GM18517 (cell line): ENCODE measurements around the gene SH3TC2.

Experiments used
- ATAC-seq: cut with Tn5 transposase; IDR thresholded peaks from one replicate; pipeline ENCODE4 v1.9.1; 2021; ENCODE audit warnings: mild to moderate bottlenecking, moderate library complexity; ENCODE audit not compliant: unreplicated experiment

The SH3TC2 gene

DNA sequence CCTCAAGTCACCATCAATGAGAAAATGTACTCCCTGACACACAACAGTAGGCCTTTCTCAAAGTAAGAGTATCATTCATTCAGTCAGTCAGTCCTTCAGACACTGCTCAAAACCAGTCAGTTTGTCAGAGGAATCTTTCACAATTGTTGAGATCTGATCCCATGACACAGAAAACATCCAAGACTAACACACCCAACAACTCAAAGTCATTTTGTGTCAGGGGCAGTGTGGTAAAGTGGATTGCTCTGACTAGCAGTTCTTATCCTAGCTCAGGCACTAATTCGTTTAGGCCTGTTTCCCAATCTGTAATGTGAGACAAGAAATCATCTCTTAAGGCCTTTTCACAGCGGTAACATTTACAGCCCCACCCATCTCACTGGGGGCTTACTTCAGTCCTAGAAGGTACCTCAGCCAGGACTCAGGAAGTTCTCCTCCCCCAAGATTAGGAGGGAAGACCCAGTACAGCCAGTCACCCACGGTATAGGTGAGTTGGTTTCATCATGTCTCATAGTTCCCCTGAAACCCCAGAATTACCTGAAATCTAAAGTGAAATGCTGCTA lies 31.9 kb downstream of the SH3TC2 start:
- no peak for ATAC-seq

DNA sequence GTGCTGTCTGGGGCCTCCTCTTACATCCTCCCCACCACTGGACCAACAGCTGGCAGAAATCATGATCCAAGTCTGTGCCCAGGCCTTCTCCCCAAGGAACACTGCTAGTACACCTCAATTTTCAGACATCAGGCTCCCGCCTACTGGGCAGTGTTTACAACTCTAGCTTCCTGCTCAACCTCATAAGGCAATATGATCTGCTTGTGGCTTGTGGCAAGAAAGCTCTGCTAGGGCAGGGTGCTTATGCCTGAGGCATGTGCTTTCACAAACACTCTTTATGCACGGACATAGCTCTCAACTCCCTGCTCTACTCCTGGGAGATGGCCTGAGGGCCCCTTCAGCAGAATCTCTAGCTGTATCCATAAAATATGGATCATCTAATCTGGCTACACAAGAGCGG lies 32.5 kb downstream of the SH3TC2 start:
- no peak for ATAC-seq

DNA sequence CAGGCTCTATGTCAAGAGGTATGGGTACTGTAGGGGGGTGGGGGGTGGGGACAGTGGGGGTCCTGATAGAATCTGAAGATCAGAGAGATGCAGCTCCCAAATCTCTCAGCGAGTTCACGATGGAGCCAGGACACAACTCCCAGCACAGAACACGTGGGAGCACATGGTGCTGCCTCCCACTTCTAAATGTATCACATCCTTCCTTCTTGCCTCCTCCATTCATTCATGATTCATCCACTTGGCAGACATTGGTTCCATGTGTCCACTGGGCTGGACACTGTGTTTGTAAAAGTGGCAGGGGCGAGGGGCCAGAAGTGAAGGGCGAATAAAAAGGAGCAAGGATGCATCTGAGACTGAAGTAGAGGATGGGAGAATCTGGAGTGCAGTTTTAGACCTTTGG lies 33.9 kb downstream of the SH3TC2 start:
- ATAC-seq, result no peak

DNA sequence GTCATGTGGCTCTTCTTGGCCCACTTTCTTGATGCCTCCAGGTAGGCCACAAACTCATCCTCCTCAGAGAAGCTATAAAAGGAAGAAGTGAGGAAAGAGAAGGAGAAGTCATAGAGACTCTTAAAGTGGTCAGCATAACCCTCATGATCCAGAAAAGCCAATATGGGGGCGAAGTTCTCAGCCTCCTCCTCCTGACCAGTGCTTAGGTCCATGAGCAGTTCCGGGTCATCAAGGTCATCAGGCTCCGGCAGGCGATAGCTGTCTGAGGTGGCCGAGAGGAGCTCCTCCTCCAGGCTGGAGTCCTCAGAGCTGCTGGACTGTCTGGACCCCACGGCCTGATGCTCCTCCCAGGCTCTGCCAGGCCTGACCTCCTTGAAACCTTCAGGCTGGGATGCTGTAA lies 34.7 kb downstream of the SH3TC2 start:
- no peak for ATAC-seq

DNA sequence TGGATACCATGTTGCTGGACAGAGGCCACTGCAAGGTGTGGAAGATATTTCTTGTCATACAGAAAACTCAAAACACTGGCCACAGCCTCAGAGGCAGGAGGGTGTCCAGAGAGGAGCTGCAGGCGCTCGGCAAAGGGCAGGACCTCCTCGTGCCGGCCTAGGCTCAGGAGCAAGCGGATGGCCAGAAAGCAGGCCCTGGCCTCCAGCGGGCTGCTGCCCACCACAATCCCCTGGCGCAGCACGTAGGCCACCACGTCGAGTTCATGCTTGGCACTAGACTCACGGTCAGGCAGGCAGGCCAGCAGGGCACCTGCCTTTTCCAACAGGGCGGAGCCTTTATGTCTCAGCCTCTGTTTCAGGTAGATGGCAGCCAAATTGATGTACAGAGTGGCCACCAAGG lies 35.2 kb downstream of the SH3TC2 start:
- no peak for ATAC-seq

DNA sequence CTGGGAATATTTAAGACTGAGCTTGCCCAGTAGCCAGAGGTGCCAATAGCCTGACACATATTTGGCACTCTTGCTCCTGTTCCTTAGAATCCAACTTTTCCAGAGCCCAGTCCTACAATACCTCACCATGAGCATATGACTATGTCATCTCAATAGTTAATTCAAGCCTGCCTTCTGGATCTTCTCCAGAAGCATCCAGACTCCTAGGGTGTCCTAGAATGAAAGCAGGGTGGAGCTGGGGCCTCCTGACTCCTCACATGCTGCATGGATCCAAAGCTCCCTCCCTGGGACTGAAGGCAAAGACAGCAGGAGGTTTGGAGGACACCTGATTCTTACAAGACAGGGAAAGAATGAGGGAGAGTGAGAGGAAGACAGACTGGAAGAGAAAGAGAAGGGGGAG lies 37.9 kb downstream of the SH3TC2 start:
- no peak for ATAC-seq

DNA sequence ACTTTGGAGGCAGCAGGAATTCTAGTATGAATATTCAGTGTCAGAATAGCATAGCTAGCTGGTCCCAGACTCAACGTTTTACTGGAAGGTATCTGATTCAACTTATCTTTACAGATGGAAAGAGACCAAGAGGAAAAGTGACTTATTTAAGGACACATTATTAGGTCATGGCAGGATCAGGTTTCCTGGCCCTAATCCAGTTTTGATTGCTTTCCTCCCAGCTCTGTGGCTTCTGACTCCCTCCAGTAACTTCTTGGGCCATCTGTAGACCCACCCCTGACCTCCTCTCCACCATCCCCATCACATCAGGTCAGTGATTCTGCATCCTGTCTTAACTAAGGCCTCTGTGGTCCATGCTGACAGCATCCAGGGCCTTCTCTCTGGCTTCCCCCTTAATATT lies 38.4 kb downstream of the SH3TC2 start:
- ATAC-seq, result no peak

DNA sequence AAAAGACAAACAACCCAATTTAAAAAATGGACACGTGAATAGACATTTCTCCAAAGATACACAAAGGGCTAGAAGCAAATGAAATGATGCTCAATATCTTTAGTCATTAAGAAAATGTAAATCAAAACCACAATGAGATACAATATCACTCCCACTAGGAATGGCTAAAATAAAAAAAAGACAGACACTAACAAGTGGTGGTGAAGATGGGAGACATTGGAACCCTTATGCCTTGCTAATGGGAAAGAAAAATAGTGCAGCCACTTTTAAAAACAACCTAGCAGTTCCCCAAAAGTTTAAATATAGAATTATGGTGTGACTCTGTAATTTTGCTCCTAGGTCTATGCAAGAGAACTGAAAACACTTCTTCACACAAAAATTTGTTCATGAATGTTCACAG lies 40.7 kb downstream of the SH3TC2 start:
- no peak for ATAC-seq

DNA sequence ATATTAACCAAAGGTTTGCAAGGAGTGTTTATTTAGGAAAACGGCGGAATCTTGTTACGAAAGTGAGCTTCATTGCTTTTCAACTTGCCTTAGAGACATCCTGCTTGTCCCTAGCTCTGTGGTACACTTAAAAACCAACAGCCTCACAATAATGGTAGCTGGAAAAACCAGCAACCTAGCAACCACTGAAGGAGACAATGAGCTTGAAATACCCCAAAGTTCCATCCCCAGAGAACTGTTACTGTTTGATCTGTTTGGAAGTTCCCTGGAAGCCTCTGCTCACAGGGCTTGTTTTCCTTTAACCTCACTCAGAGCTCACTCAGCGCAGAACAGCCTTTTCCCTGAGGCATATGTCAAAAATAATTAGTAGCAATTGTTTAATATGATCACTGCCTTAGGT lies 43.2 kb downstream of the SH3TC2 start:
- no peak for ATAC-seq

DNA sequence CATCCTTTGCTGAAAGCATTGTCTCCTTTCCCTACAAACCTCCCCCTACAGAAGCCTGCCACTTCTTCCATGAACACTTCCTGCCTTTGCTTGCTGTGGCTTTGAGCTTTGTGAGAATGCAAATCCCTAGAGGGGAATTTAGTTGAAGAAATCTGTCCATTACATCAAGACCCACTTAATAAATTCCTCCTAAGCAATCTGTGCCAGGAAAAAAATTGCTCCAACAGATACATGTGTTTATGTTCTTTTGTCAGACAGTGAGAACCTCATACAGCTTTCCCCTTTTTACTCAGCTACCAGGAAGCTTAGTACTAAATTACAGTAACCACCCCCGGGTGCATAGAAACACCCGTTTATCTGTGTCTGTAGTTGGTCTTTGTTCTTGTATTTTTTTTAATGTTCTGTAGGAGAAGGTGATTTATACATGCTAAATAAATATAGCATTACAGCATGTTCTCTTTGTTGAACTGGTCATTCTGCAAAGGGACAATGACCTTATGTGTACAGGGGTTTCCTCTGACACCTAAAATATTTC lies 43.9 kb downstream of the SH3TC2 start:
- ATAC-seq, result no peak

DNA sequence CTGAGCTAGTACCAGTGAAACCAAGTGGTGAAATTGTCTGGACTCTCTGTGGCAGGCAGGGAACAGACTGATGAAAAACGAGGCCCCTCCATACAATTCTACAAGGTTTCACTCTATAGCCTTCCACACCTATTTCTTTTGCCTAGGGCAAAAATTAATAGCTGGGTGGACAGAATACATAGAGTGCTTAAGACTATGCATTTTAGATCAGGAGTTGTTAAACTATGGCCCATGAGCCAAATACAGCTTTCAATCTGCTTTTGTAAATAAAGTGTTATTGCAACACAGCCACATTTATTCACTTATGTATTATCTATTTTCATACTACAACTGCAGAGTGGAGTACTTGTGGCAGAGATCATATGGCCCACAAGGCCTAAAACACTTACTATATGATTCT lies 45.2 kb downstream of the SH3TC2 start:
- ATAC-seq, result no peak

DNA sequence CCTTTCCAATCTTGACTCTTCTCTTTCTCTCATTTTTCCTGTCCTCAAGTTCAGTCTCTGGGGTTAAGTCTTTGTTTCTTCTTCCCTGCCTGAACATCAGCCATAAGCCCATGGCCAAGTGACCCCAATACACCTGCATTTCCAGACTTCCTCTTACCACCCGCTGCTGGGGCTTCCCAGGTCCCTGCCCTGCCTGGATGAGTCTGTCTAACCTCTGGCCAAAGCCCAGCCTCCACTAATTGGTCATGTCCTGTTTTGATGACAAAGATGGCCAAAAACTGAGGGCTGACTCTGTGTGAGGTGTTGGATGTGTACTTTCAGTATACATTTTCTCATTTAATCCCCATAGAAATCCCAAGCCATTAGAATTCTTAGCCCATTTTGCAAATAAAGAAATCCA lies 47.3 kb downstream of the SH3TC2 start:
- no peak for ATAC-seq

DNA sequence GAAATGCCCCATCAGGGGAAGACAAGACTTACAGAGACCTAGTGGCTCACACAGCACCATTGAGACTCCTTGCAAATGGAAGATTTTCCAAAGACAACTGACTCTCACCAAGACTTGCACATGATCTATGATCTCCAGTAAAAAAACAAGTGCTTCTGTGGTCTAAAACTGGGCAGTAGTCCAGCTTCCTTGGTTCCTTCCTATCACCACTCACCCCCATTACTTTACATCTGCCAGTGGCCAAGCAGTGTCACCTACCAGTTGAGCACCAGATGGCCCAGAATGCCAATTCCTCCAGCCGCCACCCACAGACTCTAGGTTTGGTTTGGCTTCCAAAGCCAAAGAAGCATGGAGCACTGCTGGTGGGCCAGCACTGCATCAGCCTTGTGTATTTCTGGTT lies 47.7 kb downstream of the SH3TC2 start:
- ATAC-seq, result no peak

DNA sequence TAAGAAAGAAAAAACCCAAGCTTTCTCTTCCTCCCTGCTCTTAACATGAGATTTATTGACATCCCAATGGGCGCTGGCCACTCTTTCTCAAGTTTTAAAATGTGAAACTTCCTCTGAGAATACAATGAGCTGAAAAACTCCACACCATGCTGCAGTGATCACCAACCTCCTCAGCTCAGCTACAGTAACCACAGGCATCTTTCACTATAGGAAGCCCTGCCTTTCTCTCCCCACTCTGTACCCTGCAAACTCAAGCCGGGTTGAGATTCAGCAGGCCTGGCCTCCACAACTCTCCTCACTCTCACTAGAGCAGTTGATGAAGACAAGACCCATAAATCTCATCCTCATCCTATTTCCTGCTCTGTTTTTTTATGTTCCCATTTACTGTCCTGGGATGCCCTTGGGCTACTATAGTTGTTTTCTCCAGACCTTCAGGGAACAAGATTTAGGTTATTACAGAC lies 48.3 kb downstream of the SH3TC2 start:
- ATAC-seq, result no peak

DNA sequence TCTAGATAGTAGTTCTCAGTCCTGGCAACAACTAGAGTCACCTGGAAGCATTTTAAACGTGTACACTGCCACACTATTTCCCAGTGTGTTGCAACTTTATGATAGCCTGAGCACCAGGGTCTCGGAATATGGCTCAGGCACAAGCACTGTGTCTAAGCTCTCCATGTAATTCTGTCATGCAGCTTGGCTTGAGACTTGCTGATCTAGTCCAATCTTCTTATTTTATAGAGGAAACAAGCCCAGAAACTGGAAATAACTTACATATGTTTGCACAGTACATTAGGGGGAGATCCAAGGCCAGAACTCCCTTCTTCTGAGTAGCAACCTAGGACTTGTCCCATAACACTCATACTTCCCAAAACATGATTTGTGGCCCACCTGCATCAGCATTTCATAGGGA lies 49.1 kb downstream of the SH3TC2 start:
- no peak for ATAC-seq

DNA sequence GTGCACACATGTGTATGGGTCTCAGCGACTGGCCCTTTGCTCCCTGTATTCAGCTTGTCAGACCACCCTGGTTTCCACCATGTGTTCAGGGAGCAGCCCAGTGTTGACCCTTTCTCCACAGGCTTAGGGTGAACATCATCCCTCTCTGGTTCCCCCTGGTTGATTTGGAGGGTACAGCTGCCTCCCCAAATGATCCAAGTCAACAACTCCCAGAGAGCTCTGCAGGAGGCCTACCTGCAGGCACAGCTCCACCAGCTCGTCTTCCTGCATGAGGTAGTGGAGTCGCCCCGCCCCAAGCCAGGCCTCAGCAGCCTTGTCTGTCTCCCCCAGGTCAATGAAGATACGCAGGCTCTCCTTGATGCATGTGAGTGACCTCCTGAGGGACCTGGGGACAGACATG lies 50.5 kb downstream of the SH3TC2 start:
- ATAC-seq, result no peak

DNA sequence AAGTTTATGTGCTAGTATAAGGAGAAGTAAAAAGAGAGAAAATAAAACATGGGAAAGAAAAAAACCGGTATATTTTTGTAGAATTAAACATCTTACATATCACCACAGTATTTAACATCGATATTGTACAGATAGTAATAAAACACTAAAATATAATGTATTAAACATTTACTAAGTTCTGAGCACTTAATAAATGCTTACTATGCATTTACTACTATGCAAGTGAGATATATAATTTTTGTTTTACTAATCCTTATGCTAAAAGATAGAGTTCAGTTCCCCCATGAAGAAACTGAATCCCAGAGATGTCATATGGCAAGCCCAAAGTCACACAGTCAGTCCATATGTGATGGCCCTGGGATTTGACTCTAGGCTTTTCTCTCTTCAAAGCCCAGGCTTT lies 51.1 kb downstream of the SH3TC2 start:
- ATAC-seq, result no peak

DNA sequence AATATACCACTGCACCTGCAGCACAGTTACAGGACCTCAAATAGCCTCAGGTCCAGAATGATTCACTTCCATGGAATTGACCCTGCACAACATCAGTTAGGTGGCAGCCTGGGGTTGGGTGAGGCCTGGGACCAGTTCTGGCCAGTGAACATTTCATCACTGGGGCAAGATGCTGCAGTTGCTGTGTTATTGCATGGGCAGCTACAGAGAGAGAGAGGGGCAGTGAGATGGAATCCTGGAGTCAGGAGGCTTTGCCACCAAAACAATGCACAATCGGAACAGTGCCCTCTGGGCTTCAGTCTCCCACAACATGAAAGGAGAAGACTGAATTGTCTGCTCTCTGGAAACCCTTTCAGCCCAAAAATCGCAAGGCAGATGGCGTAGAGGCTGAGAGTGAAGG lies 51.8 kb downstream of the SH3TC2 start:
- no peak for ATAC-seq

DNA sequence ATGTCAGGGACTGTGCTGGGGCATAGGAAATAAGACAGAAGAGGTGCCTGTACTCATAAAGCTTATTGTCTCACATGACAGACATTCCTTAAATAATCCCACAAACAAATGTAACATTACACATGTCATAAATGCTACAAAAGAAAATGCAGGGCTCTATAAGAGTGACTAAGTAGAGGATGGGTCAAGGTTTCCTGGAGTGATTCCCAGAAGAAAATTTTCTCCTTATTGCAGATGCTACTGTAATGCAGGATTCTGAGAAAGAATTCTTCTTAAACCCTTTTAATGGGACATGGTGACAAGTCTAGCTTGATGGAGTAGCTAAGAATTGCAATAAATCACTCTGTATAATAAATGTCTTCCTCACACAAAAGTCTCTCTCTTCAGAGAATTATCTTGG lies 55.7 kb downstream of the SH3TC2 start:
- ATAC-seq, result no peak

DNA sequence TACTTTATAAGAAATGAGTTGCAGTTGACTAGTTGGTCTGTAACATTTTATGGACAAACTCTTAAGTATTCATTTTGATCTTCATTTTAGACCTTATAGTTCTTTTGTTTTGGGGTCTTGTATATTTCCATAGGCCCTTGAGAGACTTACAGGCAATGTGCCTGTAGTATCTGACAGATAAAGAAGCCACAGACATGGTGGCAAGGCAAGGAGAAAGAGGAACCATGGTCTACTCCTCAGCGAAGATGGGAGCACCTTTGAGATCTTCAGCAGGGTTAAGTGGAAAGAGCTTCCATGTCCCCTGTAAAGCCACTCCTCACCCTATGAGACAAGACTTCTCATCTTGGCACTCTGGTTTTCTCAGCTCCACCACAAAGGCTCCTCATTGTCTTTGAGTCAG lies 56.4 kb downstream of the SH3TC2 start:
- ATAC-seq, result no peak

DNA sequence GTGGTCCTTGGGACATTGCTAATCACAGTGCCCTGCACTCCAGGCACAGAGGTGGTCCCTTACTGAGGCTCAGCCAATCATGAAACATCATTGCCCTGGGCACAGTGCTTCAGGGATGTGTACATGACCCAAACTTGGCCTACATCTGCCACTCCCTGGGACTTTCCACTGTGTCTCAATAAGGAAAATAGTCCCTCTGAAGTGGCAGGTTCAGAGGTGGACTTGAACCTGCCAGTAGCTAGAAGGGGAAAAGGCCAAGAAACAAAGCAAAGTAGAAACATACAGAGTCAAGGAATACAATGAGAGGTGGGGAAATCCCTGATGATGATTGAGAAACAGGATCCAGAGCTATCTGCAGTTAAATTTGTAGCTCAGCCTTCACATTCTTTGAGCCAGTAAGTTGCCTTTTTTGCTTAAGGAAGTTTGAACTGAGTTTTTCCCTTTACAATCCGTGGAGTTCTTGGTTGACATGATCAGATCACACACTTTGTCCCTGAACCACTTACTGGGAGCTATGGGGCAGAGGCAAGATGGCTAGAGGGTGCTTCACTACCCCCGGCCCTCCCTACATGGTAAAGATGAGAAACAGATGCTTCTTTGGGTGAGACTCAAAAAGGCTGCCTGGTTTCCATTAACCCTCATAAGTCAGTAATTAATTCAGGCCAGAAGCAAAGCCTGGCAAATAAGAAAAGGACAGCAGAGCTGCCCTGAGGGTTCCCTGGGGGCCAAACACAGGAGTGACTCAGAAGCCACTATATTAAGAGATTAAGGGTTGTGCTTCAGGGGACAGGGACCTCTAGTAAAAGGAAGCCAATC lies 57.6 kb downstream of the SH3TC2 start:
- no peak for ATAC-seq

DNA sequence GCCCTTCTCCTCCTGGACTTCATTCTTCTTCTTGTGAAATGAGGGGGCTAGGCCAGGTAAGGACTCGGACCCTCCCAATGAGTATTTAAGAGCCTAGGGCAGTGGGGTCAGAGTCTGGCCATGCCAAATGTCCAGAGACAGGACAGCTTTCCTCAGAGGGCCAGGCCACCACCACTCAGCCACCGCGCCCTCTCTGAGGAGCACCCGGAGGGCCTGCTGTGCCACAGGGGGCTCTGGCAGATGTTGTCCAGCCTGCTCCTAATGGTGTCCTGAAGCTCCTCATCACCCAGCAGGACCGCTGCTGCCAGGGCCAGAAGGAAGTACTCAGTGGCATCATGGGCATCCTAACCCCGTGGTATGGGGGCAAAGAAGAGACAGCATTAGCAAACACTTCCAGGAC lies 58.3 kb downstream of the SH3TC2 start:
- no peak for ATAC-seq
